ENCODE measurements around the gene AKAP13. TPM values are rescaled to one million over a fixed set of nuclear protein-coding genes. Genes with fewer than 3 reads are reported as not detected.

AKAP13 gene
- polyA plus RNA-seq, 4 donors = 39.4 to 71.6 (median 58.5) TPM

DNA sequence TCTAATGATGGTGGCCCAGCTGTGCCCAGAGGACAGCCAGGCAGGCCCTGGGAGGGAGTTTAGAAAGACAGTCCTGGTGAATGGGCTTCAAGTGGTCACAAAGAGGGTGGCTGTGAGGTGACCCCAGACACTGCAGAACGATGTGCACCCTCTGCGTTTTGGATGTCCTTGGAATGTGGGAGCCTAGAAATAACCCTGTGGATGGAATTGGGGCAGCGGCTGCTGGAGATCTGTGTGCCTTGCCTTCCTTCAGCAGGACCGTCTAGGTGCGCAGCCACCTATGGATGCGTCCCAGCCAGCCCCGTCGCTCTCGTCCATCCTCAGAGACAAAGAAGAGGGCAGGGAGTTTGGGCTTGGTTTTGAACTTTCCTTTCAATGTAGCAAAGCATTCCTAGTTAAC is 367.8 kb downstream of the AKAP13 start:
- Histone ChIP-seq H3K4me1 (ENCODE audit: control insufficient read depth in 3 of 3, insufficient read depth in 2 of 3, low read depth in 1 of 3, low read length in 2 of 3) (peaks cover 0 to 5% (median 0%) of the 10 kb centered on the region in 3 donors), H3K36me3 (ENCODE audit: control insufficient read depth in 3 of 3, insufficient read depth in 2 of 3, low read depth in 1 of 3, low read length in 3 of 3) (peaks cover 18 to 55% (median 28%) of the 10 kb centered on the region in 3 donors), H3K27ac (ENCODE audit: low read depth in 1 of 3, low read length in 2 of 3) (no peak overlapping the region), H3K27me3 (ENCODE audit: control insufficient read depth in 3 of 3, insufficient read depth in 3 of 3, low read length in 3 of 3) (no peaks in the 10 kb centered on the region), H3K4me3 (ENCODE audit: low read depth in 1 of 3, low read length in 3 of 3) (no peak overlapping the region), H3K9me3 (ENCODE audit: control insufficient read depth in 2 of 2, insufficient read depth in 1 of 2, low read depth in 1 of 2, low read length in 1 of 2) (no peaks in the 10 kb centered on the region)
- FAIRE-seq = no peak
- no peak for DNase-seq
- WGBS, 3 donors = 91 to 92% (median 91%) methylated on average over 9 of the region's 9 CpGs

DNA sequence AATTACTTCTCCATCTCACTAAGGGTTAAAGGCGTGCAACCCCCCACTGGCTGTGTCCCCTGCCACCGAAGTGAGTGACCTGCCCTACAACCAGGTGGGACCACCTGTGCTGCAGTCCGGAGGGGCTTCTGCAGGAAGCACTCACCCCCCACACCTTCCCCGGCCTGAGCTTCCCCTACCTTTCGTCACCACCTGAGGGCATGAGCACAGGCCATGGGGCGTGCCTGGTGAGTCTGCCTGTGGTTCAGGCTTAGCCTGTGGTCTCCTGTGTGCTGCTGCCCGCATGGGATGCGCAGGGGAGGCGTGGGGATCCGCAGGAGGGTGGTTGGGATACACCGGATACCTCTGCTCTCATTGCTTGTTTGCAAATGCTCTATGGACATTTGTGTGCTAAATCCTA is 368.3 kb downstream of the AKAP13 start:
- Histone ChIP-seq H3K4me3 (ENCODE audit: low read depth in 1 of 3, low read length in 3 of 3) (no peak overlapping the region), H3K27ac (ENCODE audit: low read depth in 1 of 3, low read length in 2 of 3) (no peak overlapping the region), H3K36me3 (ENCODE audit: control insufficient read depth in 3 of 3, insufficient read depth in 2 of 3, low read depth in 1 of 3, low read length in 3 of 3) (peaks cover 16 to 52% (median 23%) of the 10 kb centered on the region in 3 donors), H3K9me3 (ENCODE audit: control insufficient read depth in 2 of 2, insufficient read depth in 1 of 2, low read depth in 1 of 2, low read length in 1 of 2) (no peaks in the 10 kb centered on the region), H3K27me3 (ENCODE audit: control insufficient read depth in 3 of 3, insufficient read depth in 3 of 3, low read length in 3 of 3) (no peaks in the 10 kb centered on the region), H3K4me1 (ENCODE audit: control insufficient read depth in 3 of 3, insufficient read depth in 2 of 3, low read depth in 1 of 3, low read length in 2 of 3) (peaks cover 0 to 5% (median 0%) of the 10 kb centered on the region in 3 donors)
- DNase-seq (no peak), FAIRE-seq (no peak)
- 80 to 87% (median 84%) methylated on average over 11 of the region's 11 CpGs for WGBS, 3 donors

DNA sequence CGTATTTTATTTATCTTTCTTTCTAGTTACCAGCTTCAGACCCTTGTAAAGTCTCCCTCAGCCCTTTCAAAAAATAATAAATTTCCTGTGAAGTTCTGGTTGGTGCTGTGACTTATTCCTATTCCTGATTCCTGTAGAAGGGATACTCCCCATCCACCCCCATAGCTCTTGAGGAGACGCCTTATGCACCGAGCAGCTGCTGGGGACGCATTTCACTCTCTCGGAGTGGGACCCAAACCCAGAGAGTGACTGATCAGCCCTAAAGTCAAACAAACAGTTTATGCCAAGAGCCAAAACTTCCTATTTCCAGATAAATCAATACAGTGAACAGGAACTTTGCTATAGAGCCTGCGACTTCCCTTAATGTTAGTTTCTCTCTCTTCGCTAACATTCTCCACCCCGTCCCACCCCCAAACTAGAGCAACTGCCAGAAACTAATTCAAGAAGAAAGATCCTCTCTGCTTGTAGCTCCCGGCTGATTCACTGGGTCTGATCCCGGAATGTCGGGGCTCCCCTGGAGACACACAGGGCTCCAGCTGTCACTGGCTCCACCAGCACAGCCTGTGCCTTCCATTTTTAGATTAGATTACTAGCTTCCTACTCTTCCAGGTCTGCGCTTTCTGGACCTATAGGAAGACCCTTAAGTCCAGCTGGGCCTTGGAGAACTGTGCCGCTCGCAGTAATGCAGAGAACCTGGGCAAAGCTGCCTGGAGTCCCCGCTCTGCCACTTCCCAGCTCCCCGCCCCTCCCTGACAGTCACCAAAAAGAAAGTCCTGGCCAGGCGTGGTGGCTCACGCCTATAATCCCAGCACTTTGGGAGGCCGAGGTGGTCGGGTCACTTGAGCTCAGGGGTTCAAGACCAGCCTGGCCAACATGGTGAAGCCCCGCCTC is 369.1 kb downstream of the AKAP13 start:
- peaks cover 16 to 47% (median 20%) of the 10 kb centered on the region in 3 donors for H3K36me3 ChIP-seq (ENCODE audit: control insufficient read depth in 3 of 3, insufficient read depth in 2 of 3, low read depth in 1 of 3, low read length in 3 of 3)
- H3K27me3 ChIP-seq (ENCODE audit: control insufficient read depth in 3 of 3, insufficient read depth in 3 of 3, low read length in 3 of 3) = no peaks in the 10 kb centered on the region
- H3K4me3 ChIP-seq (ENCODE audit: low read depth in 1 of 3, low read length in 3 of 3) = no peak overlapping the region
- H3K4me1 ChIP-seq (ENCODE audit: control insufficient read depth in 3 of 3, insufficient read depth in 2 of 3, low read depth in 1 of 3, low read length in 2 of 3) = peaks cover 0 to 5% (median 0%) of the 10 kb centered on the region in 3 donors
- FAIRE-seq = no peak
- no peaks in the 10 kb centered on the region for H3K9me3 ChIP-seq (ENCODE audit: control insufficient read depth in 2 of 2, insufficient read depth in 1 of 2, low read depth in 1 of 2, low read length in 1 of 2)
- 62 to 87% (median 87%) methylated on average over 21 of the region's 21 CpGs for WGBS, 3 donors
- peak overlapping the region in 2 of 3 donors; percentile 18 to 46 for H3K27ac ChIP-seq (ENCODE audit: low read depth in 1 of 3, low read length in 2 of 3)
- peak in 1 of 2 donors; percentile 15 for DNase-seq

DNA sequence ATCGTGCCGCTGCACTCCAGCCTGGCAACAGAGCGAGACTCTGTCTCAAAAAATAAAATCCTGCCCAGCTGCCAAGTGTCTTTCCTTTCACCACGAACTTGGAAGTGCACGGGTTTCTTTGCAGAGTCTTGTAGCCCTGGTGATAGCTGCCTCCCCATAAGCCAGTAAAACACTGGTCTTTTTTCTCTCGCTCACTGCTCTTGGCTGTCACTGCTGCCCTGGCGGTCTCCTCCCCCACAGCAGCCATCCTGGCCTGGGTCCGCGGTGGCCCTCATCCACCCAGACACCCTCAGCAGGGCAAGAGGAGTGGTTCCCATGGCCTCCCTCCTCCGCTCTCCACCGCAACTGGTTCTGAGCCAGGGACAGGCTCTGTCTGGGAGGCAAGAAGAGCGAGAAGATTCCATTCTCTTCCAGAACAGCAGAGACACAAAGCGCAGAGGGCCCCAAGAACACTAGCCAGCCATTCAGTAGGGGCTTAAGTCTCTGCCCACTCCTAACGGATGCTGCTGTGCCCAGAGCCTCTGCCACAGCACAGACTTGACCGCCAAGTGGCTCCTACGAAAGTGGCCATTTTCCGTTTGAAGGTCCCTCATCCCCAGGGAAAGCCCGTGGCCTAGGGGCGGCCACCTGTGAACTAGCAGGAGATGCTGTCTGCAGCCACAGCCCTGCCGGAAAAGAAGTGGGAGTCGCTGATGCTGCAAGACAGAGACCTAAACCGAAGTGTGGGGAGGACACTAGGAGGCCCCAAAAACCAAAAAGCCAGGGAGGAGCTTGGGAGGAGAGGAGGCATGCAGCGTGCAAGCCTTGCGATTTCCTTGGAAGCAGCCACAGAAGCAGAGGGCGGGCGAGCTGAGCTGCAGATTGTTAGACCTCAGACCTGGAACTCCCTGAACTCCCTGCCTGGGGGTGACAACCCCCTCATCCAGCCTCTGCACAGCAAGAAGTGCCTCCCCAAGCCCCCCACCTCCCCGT is 370.2 kb downstream of the AKAP13 start:
- Histone ChIP-seq H3K27me3 (ENCODE audit: control insufficient read depth in 3 of 3, insufficient read depth in 3 of 3, low read length in 3 of 3) (no peaks in the 10 kb centered on the region), H3K36me3 (ENCODE audit: control insufficient read depth in 3 of 3, insufficient read depth in 2 of 3, low read depth in 1 of 3, low read length in 3 of 3) (peaks cover 6 to 38% (median 12%) of the 10 kb centered on the region in 3 donors), H3K27ac (ENCODE audit: low read depth in 1 of 3, low read length in 2 of 3) (no peak overlapping the region), H3K4me1 (ENCODE audit: control insufficient read depth in 3 of 3, insufficient read depth in 2 of 3, low read depth in 1 of 3, low read length in 2 of 3) (peaks cover 0 to 5% (median 0%) of the 10 kb centered on the region in 3 donors), H3K9me3 (ENCODE audit: control insufficient read depth in 2 of 2, insufficient read depth in 1 of 2, low read depth in 1 of 2, low read length in 1 of 2) (no peaks in the 10 kb centered on the region), H3K4me3 (ENCODE audit: low read depth in 1 of 3, low read length in 3 of 3) (no peak overlapping the region)
- DNase-seq (no peak), FAIRE-seq (no peak)
- 57 to 81% (median 70%) methylated on average over 27 of the region's 27 CpGs for WGBS, 3 donors

DNA sequence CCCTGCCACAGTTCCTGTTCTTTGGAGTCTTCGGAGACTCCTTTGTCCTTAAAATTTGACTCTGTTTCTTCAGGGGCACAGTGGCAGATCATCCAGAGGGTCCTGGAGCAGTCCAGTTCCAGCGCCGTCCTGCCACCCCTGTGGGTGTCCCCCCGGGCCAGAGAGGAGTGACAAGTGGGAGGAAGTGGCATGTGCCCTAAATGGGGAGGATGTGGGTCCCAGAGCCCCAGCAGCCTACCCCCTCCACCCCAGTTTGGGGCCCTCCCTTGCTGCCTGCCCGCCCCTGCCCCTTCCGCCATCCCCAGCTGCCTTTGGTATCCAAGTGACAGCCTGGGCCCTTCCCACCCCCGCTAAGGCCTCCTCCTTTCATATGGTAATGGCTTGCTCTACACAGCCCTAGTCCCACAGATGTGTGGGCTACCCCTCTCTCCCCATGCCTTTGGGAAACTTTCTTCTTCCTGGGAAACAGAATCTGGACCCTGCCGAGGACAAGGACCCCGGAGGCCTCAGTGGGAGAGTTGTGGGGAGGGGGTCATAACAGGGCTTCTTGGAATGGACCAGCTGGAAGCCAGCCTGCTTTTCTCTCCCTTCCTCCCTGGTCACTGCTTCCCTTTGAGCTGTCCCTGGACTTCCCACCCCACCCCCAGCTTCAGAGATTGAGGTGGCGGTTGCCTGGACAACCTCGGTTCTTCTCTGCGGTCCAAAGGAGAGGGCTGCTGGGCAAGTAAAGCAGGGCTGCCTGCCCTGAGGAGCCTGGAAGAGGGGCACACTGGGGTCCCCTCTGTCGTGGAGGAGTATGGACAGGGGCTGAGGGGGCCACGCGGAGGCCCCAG is 371.1 kb downstream of the AKAP13 start:
- DNase-seq (no peak), FAIRE-seq (no peak)
- Histone ChIP-seq H3K4me1 (ENCODE audit: control insufficient read depth in 3 of 3, insufficient read depth in 2 of 3, low read depth in 1 of 3, low read length in 2 of 3) (peaks cover 0 to 5% (median 0%) of the 10 kb centered on the region in 3 donors), H3K4me3 (ENCODE audit: low read depth in 1 of 3, low read length in 3 of 3) (no peak overlapping the region), H3K27me3 (ENCODE audit: control insufficient read depth in 3 of 3, insufficient read depth in 3 of 3, low read length in 3 of 3) (no peaks in the 10 kb centered on the region), H3K36me3 (ENCODE audit: control insufficient read depth in 3 of 3, insufficient read depth in 2 of 3, low read depth in 1 of 3, low read length in 3 of 3) (peaks cover 0 to 39% (median 11%) of the 10 kb centered on the region in 3 donors), H3K9me3 (ENCODE audit: control insufficient read depth in 2 of 2, insufficient read depth in 1 of 2, low read depth in 1 of 2, low read length in 1 of 2) (no peaks in the 10 kb centered on the region), H3K27ac (ENCODE audit: low read depth in 1 of 3, low read length in 2 of 3) (no peak overlapping the region)
- WGBS, 3 donors = 61 to 81% (median 77%) methylated on average over 15 of the region's 15 CpGs

DNA sequence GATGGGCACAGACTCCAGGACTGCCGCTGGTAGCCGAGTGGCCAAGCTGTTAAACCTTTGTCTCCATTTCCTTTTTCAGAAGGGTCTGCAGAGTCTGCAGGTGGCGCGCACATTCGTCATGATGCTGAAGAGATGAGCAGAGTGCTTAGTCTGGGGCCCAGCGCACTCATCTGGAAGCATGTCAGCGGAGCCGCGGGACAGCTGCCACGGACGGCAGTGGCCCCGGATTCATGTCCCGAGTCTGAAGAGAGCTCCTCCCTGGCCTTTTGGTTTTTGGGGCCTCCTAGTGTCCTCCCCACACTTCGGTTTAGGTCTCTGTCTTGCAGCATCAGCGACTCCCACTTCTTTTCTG is 371.7 kb downstream of the AKAP13 start:
- 84 to 93% (median 90%) methylated on average over 15 of the region's 15 CpGs for WGBS, 3 donors
- DNase-seq (no peak), FAIRE-seq (no peak)
- H3K4me1 ChIP-seq (ENCODE audit: control insufficient read depth in 3 of 3, insufficient read depth in 2 of 3, low read depth in 1 of 3, low read length in 2 of 3) = peaks cover 0 to 5% (median 0%) of the 10 kb centered on the region in 3 donors
- no peaks in the 10 kb centered on the region for H3K9me3 ChIP-seq (ENCODE audit: control insufficient read depth in 2 of 2, insufficient read depth in 1 of 2, low read depth in 1 of 2, low read length in 1 of 2)
- H3K27ac ChIP-seq (ENCODE audit: low read depth in 1 of 3, low read length in 2 of 3) = no peak overlapping the region
- H3K27me3 ChIP-seq (ENCODE audit: control insufficient read depth in 3 of 3, insufficient read depth in 3 of 3, low read length in 3 of 3) = no peaks in the 10 kb centered on the region
- peaks cover 0 to 39% (median 5%) of the 10 kb centered on the region in 3 donors for H3K36me3 ChIP-seq (ENCODE audit: control insufficient read depth in 3 of 3, insufficient read depth in 2 of 3, low read depth in 1 of 3, low read length in 3 of 3)
- no peak overlapping the region for H3K4me3 ChIP-seq (ENCODE audit: low read depth in 1 of 3, low read length in 3 of 3)

DNA sequence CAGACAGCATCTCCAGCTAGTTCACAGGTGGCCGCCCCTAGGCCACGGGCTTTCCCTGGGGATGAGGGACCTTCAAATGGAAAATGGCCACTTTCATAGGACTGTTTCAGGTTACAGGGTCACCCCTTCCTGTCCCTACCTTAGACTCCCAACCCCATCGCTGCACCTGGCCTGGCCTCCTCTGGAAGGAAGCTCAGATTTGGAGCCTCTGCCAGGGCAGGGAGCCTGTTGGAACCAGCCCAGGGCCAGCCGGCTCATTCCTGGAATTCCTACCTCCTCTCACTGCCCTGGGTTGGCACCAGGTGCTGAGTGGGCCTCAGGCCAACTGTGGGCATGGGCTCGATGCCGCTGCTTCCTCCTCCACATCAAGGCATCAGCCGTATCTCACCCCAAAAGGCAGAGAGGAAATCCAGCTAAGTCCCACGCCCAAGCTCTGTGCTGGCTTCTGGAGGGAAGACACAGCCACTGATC is 372.1 kb downstream of the AKAP13 start:
- H3K4me3 ChIP-seq (ENCODE audit: low read depth in 1 of 3, low read length in 3 of 3) = no peak overlapping the region
- no peak for DNase-seq
- peaks cover 0 to 36% (median under 1%) of the 10 kb centered on the region in 3 donors for H3K36me3 ChIP-seq (ENCODE audit: control insufficient read depth in 3 of 3, insufficient read depth in 2 of 3, low read depth in 1 of 3, low read length in 3 of 3)
- peaks cover 0 to 5% (median 0%) of the 10 kb centered on the region in 3 donors for H3K4me1 ChIP-seq (ENCODE audit: control insufficient read depth in 3 of 3, insufficient read depth in 2 of 3, low read depth in 1 of 3, low read length in 2 of 3)
- no peaks in the 10 kb centered on the region for H3K9me3 ChIP-seq (ENCODE audit: control insufficient read depth in 2 of 2, insufficient read depth in 1 of 2, low read depth in 1 of 2, low read length in 1 of 2)
- H3K27ac ChIP-seq (ENCODE audit: low read depth in 1 of 3, low read length in 2 of 3) = no peak overlapping the region
- 38 to 66% (median 51%) methylated on average over 8 of the region's 8 CpGs for WGBS, 3 donors
- FAIRE-seq = no peak
- H3K27me3 ChIP-seq (ENCODE audit: control insufficient read depth in 3 of 3, insufficient read depth in 3 of 3, low read length in 3 of 3) = no peaks in the 10 kb centered on the region
